Stimulated activated naive CD4-positive, alpha-beta T cell treated with Interleukin-2 at 50 U/mL for 16 hours (primary cell): Measurements from ENCODE around the gene MRPS2.
"Not testable (repeated sequence)": the region's sequence is repeated elsewhere in the genome, so short reads cannot be mapped to it uniquely, and the experiment has no call there.

ENCODE experiments used
- DNase-seq: peaks from one replicate; lab custom pipeline; 2025; lab: John Stamatoyannopoulos, UW

The MRPS2 gene

DNA sequence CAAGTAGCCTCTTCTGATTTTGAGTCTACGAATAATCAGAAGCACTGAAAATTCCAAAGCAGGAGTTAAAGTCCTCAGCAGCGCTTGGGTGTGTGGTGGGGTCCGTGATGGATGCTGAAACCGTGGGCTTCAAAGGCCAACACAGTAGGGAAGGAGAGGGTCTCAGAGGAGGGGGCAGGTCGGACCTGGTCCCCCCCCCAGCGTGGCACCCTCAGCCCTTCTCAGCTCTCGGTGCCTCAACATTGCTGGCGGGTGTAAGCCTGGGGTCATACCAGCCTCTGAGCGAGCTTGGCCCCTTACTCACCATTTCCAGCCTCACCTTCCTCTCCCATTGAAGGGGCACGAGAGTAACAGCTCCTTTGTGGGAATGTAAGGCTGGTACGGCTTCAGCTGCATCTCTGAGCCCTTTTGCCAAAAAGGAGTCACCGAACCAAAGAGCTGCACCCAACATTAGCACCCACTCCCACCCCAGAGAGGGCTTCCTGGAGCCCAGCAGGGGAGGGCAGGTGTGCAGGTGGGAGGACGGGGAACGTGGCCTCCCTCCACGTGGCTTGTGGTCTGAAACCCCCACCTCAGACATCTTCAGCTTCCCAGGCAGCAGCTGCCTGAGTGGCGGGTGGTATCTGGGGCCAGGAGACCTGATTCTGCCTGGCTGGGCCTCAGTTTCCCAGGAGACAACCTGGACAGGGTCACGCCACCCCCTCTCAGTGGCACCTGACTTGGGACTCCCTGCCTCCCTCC, 14.0 kb downstream of the MRPS2 start:
- DNase-seq = no peak

DNA sequence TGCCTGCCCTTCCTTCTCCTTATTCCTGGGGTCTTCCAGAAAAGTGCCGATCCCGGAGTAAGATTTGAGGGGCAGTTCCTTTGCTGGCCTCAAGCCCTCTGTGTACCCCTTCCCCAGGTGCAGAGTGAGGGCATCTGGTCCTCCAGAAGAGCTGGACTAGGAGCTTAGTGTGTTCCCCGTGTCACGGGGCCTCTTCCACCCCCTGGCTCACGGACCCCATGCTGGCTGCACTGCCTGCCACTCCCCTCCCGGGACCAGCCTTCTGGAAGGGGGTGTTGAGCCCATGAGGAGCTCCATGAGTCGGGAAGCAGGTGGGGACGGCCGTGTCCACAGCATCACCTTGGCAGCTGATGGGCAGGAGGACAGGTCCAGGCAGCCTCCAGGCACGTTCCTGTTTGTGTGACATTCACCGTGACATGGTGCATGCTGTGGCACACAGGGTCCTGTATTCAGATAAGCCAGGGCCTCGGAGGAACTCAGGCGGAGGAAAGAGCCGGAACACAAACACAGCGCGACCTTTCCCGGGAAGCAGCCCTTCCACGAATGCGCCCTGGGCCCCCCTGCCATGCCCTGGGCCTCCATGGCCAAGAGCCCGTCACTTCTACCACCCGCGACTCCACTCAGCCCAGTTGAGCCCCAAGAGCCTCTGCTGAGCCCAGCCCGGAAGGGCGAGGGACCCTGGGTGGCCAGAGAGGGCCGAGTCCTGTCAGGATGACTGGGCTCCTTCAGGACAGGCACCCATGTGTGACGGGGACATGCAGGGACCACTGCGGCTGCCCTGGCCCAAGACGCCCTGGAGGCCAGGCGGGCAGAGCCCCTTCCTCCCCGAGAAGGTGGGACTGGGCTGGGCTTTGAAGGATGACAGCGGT, 14.8 kb downstream of the MRPS2 start:
- DNase-seq = no peak

DNA sequence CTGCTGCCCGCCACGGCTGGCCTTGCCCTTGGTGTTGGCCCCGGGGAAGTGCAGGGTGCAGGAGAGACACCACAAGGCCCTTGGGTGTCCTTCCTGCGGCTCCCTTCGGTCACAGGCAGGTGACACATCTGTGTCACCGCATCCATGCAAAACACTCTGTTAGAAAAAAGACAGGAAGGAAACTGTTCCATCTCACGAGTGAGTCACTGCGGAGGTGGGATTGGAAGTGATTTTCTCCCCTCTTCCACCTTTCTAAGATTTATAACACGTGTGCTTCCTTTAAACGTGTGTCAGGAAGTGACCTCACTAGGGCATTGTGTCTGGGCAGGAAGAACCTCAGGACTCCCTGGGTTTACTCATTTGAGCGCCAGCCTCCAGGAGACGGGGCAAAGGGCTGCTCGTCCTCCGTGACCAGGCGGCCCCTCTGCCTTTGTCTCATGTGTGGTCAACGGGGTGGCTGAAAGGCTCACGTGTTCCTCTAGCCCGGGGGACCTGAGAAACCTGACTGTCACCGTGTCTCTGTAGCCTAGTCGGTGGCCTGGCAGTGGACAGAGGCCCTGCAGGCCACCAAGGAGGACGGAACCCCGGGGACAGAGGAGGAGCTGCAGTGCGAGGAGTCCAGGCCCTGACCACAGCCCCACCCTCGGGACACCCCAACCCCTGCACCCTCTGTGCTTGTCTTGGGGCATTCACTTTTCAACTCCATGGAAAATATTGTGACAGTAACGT, 15.8 kb downstream of the MRPS2 start:
- DNase-seq = no peak

DNA sequence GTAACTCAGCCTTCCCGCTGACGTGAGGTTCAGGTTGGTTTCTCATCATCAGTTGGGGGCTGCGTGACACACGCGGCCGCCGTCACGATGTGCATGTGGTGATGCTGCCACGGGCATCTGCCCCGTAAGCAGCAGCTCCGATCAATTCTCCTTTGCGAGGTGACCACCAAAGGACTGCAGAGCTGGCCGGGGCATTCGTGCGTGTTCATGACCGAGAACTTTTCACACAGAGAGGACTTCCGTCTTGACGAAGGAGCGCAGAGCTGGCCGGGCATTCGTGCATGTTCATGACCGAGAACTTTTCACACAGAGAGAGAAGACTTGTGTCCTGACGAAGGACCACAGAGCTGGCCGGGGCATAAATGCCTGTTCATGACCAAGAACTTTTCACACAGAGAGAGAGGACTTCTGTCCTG, 16.9 kb downstream of the MRPS2 start:
- no peak for DNase-seq

DNA sequence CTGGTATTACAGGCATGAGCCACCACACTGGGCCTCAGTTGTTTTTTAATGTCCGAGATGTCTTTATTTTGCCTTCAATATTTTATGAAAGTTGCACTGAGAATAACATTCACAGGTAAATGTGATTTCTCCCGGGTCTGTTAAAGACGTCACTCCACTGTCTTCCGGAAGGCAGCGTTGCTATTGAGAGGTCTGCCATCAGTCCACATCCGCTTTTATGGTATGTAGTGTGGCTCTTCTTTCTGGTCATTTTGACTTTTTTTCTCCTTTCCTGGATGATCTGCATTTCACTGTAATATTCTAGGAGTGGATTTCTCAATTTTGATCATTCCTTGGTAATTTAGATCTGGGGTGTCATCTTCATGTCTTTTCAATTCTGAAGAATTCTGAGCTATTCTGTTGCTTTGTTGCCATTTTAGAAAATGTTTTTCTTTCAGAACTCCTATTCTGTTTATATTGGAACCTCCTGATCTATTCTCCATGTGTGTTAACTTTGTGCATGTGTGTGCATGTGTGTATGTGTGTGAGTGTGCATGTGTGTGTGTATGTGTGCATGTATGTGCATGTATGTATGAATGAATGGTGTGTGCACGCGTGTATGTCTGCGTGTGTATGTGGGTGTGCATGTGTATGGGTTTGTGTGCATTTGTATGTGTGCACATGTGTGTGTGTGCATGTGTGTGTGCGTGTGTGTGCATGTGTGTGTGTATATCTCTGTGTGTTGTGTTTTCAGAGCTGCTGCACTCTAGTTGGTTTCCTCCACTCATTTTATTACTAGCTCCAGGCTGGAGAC, 18.9 kb downstream of the MRPS2 start:
- DNase-seq = no peak

DNA sequence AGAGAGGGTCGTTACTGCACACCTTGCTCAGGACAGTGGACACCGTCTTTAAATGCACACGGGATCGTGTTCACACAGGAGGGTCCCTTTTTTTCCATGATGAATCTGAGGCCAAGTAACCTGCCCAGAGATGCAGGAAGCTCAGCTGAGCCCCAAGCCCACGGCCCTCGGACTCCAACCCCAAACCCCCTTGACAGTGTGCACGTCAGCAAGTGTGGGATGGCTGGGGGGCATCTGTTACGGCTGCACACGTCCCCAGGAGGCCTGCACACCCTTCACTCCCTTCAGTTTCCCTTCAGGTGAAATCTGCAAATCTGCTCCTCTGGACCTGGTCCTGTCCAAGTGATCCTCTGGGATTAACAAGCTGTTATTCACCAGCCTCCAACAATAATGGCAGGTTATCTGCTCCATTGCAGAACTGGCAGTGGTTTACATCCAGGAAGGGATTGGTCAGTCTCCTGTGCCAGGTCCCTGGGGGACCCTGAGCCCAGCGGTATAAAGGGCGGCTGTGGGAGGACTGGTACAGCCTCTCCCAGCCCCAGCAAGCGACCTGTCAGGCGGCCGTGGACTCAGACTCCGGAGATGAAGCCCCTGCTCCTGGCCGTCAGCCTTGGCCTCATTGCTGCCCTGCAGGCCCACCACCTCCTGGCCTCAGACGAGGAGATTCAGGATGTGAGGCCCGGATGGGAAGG, 20.6 kb downstream of the MRPS2 start, which contains the start of gene LCN1:
LCN1 (plus strand) TSS at position 525 of the 692 bp plus-strand sequence; CDS start at position 583, 58 bp downstream.
- DNase-seq = no peak

DNA sequence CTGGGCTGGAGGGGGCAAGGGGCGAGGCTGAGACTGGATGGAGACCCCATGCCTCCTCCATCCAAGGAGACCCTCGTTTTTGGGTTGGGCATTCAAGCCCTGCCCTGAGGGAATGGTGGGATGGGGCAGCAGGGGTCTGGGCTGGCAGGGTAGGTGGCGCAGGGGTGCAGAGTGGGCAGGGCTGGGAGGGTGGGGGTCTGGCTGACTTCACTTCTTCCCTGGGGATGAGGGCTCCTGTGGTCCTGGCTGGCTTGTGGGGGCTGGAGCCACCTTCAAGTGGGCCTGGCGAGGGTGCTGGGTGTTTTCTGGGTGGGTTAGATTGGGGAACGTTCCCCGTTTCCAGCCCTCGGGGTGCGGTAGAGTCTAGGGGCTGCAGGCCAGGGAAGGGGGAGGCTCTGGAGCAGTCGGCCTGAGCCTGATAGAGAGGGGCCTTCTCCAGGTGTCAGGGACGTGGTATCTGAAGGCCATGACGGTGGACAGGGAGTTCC, 21.2 kb downstream of the MRPS2 start:
- no peak for DNase-seq

DNA sequence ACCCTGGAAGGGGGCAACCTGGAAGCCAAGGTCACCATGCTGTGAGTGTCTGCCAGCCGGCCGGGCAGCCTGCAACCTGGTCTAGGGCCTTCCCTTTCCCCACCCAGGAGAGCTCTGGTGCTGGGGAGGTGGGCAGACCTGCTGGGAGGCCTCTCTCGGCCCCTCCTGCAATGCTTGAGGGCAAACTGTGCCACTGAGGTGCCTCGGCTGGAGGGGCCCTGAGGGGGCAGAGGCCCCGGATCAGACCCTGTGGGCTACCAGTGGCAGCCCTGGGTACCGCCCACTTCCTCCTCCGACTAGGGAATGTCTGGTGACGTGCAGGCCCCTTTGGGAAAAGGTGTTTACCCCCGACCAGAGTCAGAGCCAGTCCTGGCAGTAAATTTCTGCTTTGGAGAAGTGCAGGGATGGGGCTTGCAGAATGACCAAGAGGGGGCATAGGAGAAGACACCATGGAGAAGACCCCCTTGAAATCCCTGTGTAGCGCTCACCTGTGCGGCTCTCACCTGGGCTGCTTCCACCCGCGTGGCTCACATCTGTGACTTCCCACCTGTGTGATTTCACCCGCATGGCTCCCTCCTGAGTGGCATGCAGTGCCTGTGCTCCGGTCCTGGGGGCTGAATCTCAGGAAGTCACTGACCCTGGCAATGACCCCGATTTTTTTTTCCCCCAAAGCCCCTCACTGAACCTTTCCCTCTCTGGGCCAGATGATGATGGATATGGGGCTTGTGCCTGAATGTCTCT, 21.8 kb downstream of the MRPS2 start:
- DNase-seq = no peak

DNA sequence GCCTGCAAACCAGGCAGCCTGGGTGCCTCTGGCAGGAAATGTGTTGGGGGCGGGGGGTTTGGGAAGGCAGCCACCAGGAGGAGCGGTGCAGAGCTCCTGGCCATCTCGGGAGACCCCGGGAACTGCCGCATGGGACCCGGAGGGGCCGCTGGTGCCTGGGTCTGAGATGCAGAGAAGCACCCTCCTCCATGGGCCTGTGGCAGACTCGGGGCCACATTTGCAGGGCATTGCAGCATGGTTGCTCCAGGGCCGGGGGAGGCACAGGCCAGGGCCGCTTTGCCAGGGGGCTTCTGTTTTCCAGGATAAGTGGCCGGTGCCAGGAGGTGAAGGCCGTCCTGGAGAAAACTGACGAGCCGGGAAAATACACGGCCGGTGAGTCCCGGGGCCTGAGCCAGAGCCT, 22.4 kb downstream of the MRPS2 start:
- DNase-seq = no peak

DNA sequence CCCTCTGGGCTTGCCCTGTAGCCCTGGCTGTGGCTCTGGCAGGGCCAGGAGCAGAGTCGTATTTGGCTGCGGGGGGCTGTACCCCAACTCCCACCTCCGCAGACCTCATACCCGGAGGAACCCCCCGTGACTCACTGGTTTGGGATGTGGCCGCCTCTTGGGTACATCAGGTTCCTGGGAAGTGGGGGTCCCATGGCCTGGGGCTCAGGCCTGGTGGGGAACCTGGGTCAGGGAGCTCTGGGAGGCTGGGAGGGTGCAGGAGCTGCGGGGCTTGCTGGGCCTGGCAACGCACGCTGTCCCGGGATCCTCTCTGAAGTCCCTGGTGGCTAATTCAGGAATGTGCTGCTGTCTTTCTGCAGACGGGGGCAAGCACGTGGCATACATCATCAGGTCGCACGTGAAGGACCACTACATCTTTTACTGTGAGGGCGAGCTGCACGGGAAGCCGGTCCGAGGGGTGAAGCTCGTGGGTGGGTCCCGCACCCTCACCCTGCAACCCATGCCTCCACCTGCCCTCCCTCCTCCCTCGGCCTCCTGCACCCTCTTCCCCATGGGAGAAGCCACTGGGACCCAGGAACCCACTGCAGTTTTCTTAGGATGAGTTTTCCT, 23.1 kb downstream of the MRPS2 start:
- no peak for DNase-seq

DNA sequence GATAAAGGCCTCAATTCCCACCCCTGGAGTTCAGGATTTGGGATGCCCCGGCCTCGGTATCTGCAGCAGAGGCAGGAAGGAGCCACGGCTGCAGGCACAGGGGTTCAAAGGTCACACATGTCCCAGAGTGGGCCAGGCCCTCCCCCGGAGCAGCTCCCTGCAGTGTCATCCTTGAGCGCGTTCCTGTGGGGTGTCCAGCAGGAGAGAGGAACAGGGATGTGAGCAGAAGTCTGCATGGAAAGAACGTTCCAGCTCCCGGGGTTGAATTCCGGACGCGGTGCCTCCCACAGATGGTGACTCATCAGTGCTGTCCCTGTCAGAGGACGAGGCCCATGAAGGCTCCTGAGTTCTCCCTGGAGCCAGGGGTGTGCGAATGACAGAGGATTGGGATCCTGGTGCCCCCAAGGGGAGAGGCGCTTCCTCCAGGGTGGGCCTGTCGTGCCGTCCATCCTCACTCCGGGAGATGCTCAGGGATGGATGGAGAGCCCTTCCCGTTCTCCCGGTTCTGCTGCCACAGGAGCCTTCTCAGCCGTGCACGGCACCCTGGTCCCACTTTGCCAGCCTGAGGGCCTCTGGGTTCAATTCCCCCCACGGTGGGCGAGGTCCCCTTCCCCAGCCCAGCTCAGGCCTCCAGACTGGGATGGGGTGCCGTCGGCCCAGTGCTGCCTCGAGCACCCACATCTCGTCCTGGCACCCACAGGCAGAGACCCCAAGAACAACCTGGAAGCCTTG, 23.8 kb downstream of the MRPS2 start:
- DNase-seq = no peak

DNA sequence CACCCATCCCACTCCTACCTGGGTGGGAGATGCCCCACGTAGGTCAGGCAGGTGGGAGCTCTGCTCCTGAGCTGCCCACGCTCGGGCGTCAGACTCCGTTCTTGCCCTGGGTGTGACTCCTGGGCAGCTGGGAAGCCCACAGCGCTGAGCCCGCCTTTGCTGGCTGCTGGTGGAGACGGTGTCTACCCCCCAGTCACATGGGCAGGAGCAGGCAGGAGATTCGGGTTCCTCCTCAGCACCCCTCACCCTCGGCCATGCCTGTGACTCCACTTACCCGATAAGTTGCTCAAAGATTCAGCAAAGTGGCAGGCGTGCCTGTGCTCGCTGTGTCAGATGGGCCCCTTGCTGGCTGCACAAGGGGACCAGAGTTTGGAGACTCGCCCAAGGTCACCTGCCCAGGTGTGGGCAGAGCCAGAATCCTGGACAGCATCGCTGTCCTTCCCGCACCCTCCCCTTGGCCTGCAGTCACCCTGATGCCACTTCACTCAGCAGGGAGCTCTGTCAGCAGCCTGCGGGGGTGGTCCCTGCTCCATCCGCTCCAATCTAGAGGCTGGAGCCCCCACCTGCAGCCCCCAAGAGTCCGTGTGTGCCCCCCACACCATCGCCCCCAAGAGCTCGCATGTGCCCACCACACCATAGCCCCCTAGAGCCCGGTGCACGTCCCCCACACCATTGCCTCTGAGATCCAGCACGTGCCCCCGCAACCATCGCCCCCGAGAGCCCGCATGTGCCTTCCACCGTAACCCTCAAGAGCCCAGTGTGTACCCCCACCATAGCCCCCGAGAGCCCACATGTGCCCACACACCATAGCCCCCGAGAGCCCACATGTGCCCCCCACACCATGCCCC, 25.0 kb downstream of the MRPS2 start:
- no peak for DNase-seq

DNA sequence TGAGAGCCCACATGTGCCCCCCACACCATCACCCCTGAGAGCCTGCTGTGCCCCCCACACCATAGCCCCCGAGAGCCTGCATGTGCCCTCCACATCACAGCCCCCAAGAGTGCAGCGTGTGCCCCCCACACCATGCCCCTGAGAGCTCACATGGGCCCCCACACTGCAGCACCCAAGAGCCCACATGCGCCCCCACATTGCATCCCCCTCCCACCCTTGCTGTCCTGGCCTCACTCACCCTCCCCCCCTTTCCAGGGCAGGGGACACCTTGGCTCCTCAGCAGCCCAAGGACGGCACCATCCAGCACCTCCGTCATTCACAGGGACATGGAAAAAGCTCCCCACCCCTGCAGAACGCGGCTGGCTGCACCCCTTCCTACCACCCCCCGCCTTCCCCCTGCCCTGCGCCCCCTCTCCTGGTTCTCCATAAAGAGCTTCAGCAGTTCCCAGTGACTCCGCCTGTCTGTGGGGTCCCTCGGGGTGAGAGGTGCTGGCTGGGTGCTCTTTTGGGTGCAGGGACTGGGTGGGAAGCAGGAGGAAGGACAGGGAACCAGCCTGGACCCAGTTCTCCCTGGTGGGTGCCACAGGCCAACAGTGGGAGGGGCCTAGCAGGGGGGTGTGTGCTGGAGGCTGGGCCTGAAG, 25.7 kb downstream of the MRPS2 start:
- DNase-seq = no peak

DNA sequence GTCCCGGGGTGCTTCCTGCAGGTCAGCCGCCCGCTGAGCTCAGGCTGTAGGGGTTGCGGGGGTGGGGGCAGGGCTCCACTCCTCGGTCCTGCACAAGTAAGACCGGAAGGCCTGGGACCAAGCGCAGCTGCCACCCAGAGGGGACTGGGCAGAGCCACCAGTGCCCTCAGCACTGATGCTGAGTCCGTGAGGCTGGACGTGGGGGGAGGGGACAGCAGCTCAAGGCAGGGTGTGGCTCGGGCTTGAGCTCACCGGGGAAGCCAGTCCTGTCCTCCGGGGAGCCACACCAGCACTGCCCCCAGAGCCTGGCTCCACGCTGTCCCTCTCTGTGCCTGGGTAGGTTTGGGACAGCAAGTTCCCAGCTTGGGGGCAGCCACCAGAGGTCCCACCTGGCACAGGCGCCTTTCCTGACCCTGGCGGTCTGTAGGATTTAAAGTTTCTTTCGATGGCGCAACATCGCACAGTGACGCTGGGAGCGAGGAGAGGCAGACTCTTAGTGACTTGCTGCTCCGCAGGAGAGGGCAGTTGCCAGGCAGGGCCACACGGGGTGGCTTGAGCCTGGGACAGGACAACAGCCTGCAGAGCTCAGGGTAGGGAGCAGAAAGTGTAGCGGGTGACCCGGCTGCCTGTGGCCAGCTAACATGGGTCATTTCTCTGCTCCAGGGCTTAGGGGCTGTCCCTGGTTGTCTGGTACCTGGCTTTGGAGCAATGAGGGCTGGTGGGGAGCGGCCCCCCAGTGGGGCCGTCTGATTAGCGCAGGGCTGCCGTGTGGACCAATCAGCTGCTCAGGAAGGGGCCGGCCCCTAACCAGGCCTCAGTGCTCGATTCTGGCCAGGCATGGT, 26.5 kb downstream of the MRPS2 start:
- no peak for DNase-seq

DNA sequence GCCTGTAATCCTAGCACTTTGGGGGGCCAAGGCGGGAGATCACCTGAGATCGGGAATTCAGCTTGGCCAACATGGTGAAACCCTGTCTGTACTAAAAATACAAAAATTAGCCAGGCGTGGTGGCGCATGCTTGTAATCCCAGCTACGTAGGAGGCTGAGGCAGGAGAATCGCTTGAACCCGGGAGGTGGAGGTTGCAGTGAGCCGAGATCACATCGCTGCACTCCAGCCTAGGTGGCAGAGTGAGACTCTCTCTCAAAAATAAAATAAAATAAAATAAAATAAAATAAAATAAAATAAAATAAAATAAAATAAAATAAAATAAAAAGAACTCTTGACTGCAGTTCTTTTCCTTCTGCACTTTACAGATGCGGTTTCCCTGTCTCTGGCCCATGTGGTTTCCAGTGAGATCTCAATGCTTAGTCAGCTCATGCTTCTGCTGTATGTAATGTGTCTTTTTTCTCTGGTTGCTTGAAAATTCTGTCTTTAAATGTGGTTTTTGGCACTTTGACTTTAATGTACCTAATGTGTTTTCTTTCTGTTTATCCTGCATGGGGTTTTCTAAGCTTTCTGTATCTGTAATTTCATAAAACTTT, 28.5 kb downstream of the MRPS2 start:
- not testable (repeated sequence) for DNase-seq

DNA sequence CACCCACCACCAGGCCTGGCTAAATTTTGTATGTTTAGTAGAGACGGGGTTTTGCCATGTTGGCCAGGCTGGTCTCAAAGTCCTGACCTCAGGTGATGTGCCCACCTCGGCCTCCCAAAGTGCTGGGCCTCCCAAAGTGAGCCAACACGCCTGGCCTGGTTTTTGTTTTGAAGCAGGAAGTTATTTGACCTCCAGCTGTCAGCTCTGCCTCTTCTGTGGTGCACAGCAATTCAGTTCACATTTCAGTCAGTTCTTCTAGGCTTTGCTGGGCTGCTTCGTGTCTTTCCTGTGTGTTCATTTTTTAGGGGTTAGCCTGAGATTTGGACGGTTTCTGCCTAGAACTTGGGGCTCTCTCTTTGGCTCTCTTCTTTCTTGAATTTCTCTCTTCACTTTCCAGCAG, 29.7 kb downstream of the MRPS2 start:
- no peak for DNase-seq
